H1 (cell line): Measurements from ENCODE around the gene ZCCHC3. TPM values are rescaled to one million over a fixed set of nuclear protein-coding genes. Genes with fewer than 3 reads are reported as not detected.

Experiments
- ASH2L ChIP-seq: fragments of 200-600, 300-600 bp; sonication (generic); IDR thresholded peaks from one replicate; pipeline ENCODE4 v1.7.1; 2017; ENCODE audit warnings: low read length
- BCL11A ChIP-seq, 2 experiments: IDR thresholded peaks; one replicate each; pipeline ENCODE4 v1.6.1; 2011; ENCODE audit warnings: low read depth in 2 of 2, low read length in 2 of 2, mild to moderate bottlenecking in 2 of 2
- CHD7 ChIP-seq: fragments of 300-600 bp; sonication (generic); IDR thresholded peaks from 2 replicates; pipeline ENCODE4 v1.7.1; 2012; ENCODE audit warnings: low read length, moderate library complexity, mild to moderate bottlenecking, inconsistent platforms; ENCODE audit not compliant: insufficient replicate concordance
- EZH2 ChIP-seq: fragments of 200-600 bp; sonication (generic); IDR thresholded peaks from 2 replicates; pipeline ENCODE4 v1.7.1; 2012; ENCODE audit warnings: low read depth, mild to moderate bottlenecking, moderate library complexity, low read length, inconsistent platforms; ENCODE audit not compliant: severe bottlenecking
- POU5F1 ChIP-seq: IDR thresholded peaks from 2 replicates; pipeline ENCODE4 v1.6.1; 2011; ENCODE audit warnings: low read depth, mild to moderate bottlenecking, low read length, moderate library complexity
- RAD21 ChIP-seq, 2 experiments: IDR thresholded peaks in 1 of 2; conservative IDR thresholded peaks in 1 of 2; 2 replicates each; pipeline ENCODE4 v1.6.1; 2011; ENCODE audit warnings: low read depth in 2 of 2, low read length in 2 of 2, improper control_type of control experiment in 1 of 2, inconsistent platforms in 1 of 2, mild to moderate bottlenecking in 1 of 2, moderate library complexity in 1 of 2
- TAF1 ChIP-seq: IDR thresholded peaks from 2 replicates; pipeline ENCODE4 v1.6.1; 2011; ENCODE audit warnings: mild to moderate bottlenecking, low read depth, low read length
- TCF12 ChIP-seq: IDR thresholded peaks from 2 replicates; pipeline ENCODE4 v1.6.1; 2011; ENCODE audit warnings: low read depth, mild to moderate bottlenecking, low read length
- polyA plus RNA-seq, 7 experiments: library from polyadenylated mRNA; depleted of rRNA in 3 of 7; stranded (reverse) in 5 of 7; unstranded in 2 of 7; fragments of >200 nt in 5 of 7; fragments of 200-250 nt in 2 of 7; gene quantifications; 1 replicate in 5 of 7; 2 replicates in 1 of 7; 4 replicates in 1 of 7; pipeline versions ENCODE4 v1.2.1 to v1.2.3, GENCODE V29; 2011 to 2013; ENCODE audit warnings: missing spikeins in 2 of 7, mixed read lengths in 2 of 7
- total RNA-seq: library from RNA; stranded (reverse); fragmentation: NEBNext Ultra II Directional; extraction: Animal tissue kit (Norgen Biotek cat#: 25700); gene quantifications from 2 replicates; pipeline ENCODE4 v1.2.1, GENCODE V29; 2021

Gene ZCCHC3
- total and polyA plus RNA-seq, 2 of the 8 experiments (the other 6 are each of a cell fraction or from before 2014, with no cell fraction given): 33.7 to 52.4 TPM

GRCh38 chr20:329851-330232 lies 32.5 kb downstream of the ZCCHC3 start (continued):
- TF ChIP-seq CHD7 (no peak), RAD21 (IDR thresholded peaks at IDR 0.05 in 1 of 2, conservative IDR thresholded peaks at IDR 0.05 in 1 of 2; ENCODE audit: low read depth in 2 of 2, low read length in 2 of 2) (no peak), TAF1 (no peak), TCF12 (no peak), EZH2 (no peak), ASH2L (no peak), BCL11A (IDR thresholded peaks at IDR 0.05; ENCODE audit: low read depth in 2 of 2, low read length in 2 of 2) (no peak), POU5F1 (no peak)
